ENCODE results near the gene TGM6.

The TGM6 gene

GRCh38 chr20:2380601-2381000 lies at the start of gene TGM6:
TSS of gene TGM6 (plus strand) at chr20:2380901. CDS start at chr20:2380969, 68 bp downstream.
- DNase-seq: no peak

DNA sequence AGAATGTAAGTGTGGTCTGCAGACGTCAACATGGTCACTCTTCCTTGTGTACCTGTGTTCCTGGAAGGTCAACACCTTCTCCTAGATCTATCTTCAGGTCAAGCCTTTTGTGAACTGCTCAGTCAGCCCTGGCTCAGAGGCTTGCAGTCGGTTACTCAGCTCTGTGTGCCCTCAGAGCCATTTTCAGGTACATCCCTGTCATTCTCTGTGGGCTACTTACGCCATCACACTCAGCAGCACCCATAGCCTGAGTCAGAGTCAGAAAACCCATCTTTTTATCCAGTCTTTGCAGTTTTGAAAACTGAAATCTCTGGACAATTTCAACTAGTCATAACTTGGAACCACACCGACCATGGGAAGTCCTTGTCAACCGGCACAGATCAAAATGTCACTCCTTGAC lies 49.6 kb upstream of the TGM6 start:
- no peak for DNase-seq

DNA sequence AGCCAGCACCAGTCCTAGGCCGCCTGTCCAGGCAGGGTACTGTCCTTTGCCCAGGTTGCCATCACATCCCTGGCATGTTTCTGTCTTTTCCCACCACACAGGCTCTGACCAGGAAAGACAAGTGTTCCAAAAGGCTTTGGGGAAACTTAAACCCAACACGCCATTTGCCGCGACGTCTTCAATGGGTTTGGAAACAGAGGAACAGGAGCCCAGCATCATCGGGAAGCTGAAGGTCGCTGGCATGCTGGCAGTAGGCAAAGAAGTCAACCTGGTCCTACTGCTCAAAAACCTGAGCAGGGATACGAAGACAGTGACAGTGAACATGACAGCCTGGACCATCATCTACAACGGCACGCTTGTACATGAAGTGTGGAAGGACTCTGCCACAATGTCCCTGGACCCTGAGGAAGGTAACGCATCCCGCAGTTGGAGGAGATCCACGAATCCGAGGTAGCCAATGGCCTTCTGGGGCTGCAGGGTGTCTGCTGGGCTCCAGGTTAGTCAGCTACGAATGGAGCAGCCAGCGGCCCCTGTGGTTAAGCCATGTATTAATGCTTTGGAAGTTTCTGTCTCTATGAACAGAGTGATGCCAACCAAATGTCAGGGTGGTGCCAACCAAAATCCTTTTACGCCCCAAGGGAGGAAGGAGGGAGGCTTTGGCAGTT lies 48.7 kb upstream of the TGM6 start:
- no peak for DNase-seq

- DNase-seq: no peak
Measured at GRCh38 chr20:2332711-2333110, 48.0 kb upstream of the TGM6 start.

DNA sequence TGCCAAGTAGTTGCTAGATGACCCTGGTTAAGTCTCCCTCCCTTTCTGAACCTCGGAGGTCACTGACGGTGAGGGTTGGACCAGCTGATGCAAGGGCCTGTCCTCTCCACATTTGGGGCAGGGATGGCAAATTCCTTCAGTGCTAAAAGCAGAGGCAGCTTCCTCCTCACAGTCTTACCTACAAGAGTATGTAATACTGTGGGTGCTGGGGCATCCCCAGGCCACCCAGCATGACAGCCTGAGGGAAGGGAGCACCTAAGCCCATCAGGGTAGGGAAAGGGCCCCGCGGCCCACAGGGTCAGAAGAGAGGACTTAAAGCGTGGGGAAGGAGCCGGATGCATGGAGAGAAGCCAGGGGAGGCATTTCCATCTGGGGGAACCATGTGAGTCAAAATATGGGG lies 46.9 kb upstream of the TGM6 start:
- DNase-seq: no peak

DNA sequence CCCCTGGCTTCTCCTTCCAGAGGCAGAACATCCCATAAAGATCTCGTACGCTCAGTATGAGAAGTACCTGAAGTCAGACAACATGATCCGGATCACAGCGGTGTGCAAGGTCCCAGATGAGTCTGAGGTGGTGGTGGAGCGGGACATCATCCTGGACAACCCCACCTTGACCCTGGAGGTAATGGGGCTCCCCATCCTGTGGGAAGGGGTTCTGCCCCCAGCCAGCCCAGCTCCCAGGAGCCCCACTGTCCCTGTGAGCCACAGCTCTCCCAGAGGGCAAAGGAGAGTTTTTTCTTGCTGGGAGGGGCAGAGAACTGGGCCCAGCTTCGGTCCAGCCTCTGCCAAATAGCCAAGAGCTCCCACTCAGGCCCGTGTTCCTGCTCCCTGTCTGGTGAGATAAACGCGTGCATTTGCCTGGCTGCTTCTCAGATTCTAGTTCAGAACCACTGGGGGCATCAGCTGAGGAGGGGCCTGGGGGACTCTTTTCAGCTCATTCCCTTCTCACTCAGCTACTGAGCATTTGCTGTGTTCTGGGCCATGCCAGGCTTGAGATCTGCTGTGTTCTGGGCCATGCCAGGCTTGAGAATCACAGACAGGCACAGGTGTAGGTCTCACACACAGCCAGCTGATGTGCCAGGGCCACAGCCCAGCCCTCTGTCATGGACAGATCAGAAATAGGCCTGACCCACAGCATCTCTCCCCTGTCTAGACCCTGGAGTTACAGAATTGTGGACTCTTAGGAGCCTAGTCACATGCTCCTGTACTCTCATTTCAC lies 45.4 kb upstream of the TGM6 start:
- no peak for DNase-seq

- no peak for DNase-seq
Measured at GRCh38 chr20:2336471-2336870, 44.2 kb upstream of the TGM6 start.

DNA sequence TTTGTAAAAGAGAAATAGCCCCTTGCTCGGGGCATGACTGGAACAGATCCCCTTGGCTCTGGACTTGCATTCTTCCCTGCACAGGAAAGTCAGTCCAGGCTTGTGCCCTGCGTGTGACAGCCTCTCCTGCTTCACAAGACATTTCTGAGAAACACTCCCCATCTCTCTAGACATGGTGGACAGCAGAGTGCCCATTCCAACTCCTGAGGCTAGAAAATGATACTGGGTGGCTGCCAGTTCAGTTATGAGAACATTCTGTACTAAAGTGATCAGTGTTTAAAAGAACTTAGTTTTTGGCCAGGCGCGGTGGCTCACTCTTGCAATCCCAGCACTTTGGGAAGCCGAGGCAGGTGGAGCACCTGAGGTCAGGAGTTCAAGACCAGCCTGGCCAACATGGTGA lies 43.6 kb upstream of the TGM6 start:
- DNase-seq: no peak

GRCh38 chr20:2338411-2339066 lies 42.2 kb upstream of the TGM6 start:
- no peak for DNase-seq

- DNase-seq: no peak
Measured at GRCh38 chr20:2340136-2340535, 40.6 kb upstream of the TGM6 start.

DNA sequence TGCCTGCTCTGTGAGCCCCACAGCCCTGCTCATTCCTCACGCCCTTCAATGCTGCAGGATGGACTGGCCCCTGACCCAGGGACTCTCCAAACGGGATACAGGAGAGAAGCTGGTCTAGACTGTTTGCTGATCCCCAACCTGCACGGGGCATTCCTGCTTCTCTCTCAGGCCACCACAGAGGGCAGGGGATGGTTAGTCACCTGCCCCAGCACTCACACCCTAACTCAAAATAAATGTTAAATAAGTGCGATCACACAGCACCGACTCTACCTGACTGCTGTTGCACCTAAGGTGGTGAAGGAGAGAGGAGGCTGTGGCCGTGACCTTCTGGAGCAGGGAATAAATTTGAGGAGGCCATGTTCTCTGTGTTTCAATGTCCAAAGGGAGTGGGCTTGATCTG lies 39.9 kb upstream of the TGM6 start:
- no peak for DNase-seq

- no peak for DNase-seq
Measured at GRCh38 chr20:2341336-2341735, 39.4 kb upstream of the TGM6 start.

- no peak for DNase-seq
Measured at GRCh38 chr20:2342243-2342642, 38.5 kb upstream of the TGM6 start.

- DNase-seq: no peak
Measured at GRCh38 chr20:2346188-2346587, 34.5 kb upstream of the TGM6 start.

- DNase-seq: no peak
Measured at GRCh38 chr20:2348336-2348735, 32.4 kb upstream of the TGM6 start.

- DNase-seq: no peak
Measured at GRCh38 chr20:2349801-2350200, 30.9 kb upstream of the TGM6 start.

DNA sequence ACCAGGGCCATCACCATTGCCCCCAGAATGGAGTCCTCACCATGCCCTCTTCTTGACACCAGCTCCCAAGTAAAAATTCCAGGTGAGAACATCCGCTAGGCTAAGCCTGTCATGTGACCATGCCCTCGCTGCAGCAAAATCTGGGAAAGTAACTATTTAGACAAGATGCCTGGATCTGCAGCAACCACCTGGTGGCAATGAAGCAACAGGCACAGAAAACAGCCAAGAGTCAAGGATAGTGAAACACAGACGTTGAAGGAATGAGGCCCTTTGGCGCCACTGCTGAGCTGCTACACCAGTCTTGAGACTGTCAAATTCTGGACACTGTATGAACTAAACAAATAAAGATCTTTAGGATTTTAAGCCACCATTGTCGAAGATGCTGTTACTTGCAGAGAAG lies 30.1 kb upstream of the TGM6 start:
- no peak for DNase-seq

GRCh38 chr20:2353231-2353630 lies 27.5 kb upstream of the TGM6 start:
- no peak for DNase-seq

GRCh38 chr20:2357114-2357513 lies 23.6 kb upstream of the TGM6 start:
- DNase-seq: no peak

- no peak for DNase-seq
Measured at GRCh38 chr20:2358006-2358405, 22.7 kb upstream of the TGM6 start.

GRCh38 chr20:2361035-2361593 lies 19.6 kb upstream of the TGM6 start:
- DNase-seq: no peak

DNA sequence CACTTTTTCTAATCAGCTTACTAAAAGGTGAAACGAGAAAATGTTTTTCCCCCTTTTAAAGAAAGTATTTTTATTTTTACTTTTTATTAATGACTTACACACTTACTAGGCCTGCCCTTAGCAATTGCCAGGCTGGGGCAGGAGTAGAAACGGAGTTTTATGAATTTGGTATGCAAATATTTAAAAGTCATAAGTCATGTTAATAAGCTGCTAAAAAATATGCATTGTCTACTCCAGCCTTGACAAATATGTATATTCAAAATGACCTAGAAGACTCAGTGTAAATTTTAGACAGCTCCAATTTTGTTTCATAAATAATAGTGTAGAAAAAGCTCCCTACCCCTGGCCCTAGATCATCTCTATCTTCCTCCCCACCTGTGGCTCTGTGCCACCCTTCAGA lies 17.5 kb upstream of the TGM6 start:
- DNase-seq: no peak

GRCh38 chr20:2363587-2363986 lies 17.1 kb upstream of the TGM6 start:
- DNase-seq: no peak

- DNase-seq: no peak
Measured at GRCh38 chr20:2364044-2364443, 16.7 kb upstream of the TGM6 start.
